K562 (cell line): ENCODE data around the gene ADAM8. TPM values are rescaled to one million over a fixed set of nuclear protein-coding genes. Genes with fewer than 3 reads are reported as not detected.

ENCODE experiments used
- ATAC-seq: fragments of 200-7000 bp; cut with Tn5 transposase; 3 replicates; pipeline ENCODE4 v1.9.1; 2020; ENCODE audit warnings: moderate library complexity
- BruUV-seq: library from RNA; stranded (reverse); fragments of 400-500 nt; replicated peaks from 2 replicates; lab custom pipeline; 2021; lab: Mats Ljungman, UMichigan
- CTCF ChIA-PET: fragments of 300-600 bp; formaldehyde crosslinking; extraction: SDS; loops from one replicate; lab custom pipeline; 2021; ENCODE audit warnings: low intra/inter-chr PET ratio; lab: Yijun Ruan, JAX
- POLR2A ChIA-PET: fragments of 300-600, 350-650 bp; sonication (Branson Sonifier 250); formaldehyde crosslinking; extraction: SDS; loops from one replicate; lab custom pipeline; 2021; ENCODE audit warnings: antibody characterized with exemption, inconsistent platforms; lab: Yijun Ruan, JAX
- DNase-seq, 4 experiments: peaks; one replicate each; pipeline versions ENCODE4 v3.0.0 to v3.0.0-alpha.2; 2011 to 2018; ENCODE audit warnings: low spot score in 3 of 4, mixed read lengths in 3 of 4; ENCODE audit errors: extremely low read depth in 1 of 4
- FAIRE-seq: peaks from 2 replicates; lab custom pipeline; 2011; peaks lifted over from hg19 to GRCh38; lab: Jason Lieb, UNC
- H2AFZ ChIP-seq: 2 replicates; pipeline ENCODE4 v1.6.0; 2011; ENCODE audit warnings: low read depth, low read length, control low read depth, inconsistent platforms
- H3K27ac ChIP-seq: fragments of 200-600 bp; 3 replicates; pipeline ENCODE4 v1.8.0; 2011; ENCODE audit warnings: low read depth, mild to moderate bottlenecking, control low read depth, inconsistent platforms, low read length, moderate library complexity, mixed read lengths; ENCODE audit errors: extremely low read depth
- H3K27me3 ChIP-seq, 2 experiments: fragments of 300-600 bp in 1 of 2; 2 replicates in 1 of 2; 3 replicates in 1 of 2; pipeline versions ENCODE4 v1.6.0 to v1.8.0; 2011; ENCODE audit warnings: inconsistent platforms in 2 of 2, low read length in 2 of 2, mild to moderate bottlenecking in 1 of 2, mixed read lengths in 1 of 2, moderate library complexity in 1 of 2; ENCODE audit not compliant: control insufficient read depth in 2 of 2, insufficient read depth in 2 of 2
- H3K36me3 ChIP-seq: fragments of 300-600 bp; 3 replicates; pipeline ENCODE4 v1.8.0; 2011; ENCODE audit warnings: mild to moderate bottlenecking, low read length, inconsistent platforms; ENCODE audit not compliant: control insufficient read depth, insufficient read depth
- H3K4me1 ChIP-seq, 2 experiments: fragments of 200-600 bp in 1 of 2; replicated peaks in 1 of 2; 2 replicates in 1 of 2; 3 replicates in 1 of 2; pipeline versions ENCODE4 v1.5.1 to v1.8.0; 2011; ENCODE audit warnings: inconsistent platforms in 2 of 2, low read length in 2 of 2, mild to moderate bottlenecking in 1 of 2, mixed read lengths in 1 of 2, moderate library complexity in 1 of 2; ENCODE audit not compliant: control insufficient read depth in 2 of 2, insufficient read depth in 2 of 2
- H3K4me2 ChIP-seq: 2 replicates; pipeline ENCODE4 v1.6.1; 2011; ENCODE audit warnings: low read length, control low read depth, inconsistent platforms, mixed read lengths; ENCODE audit not compliant: insufficient read depth
- H3K4me3 ChIP-seq: fragments of 200-600 bp; sonication (generic), shearing (Covaris generic); 2 replicates; pipeline ENCODE4 v1.5.1; 2016; ENCODE audit warnings: control low read depth, inconsistent platforms
- H3K79me2 ChIP-seq: fragments of 200-600 bp; 3 replicates; pipeline ENCODE4 v1.8.0; 2011; ENCODE audit warnings: low read length, inconsistent platforms; ENCODE audit not compliant: control insufficient read depth, insufficient read depth
- H3K9ac ChIP-seq, 2 experiments: 2 replicates each; pipeline versions ENCODE4 v1.6.0 to v1.6.1; 2011; ENCODE audit warnings: low read depth in 2 of 2, low read length in 2 of 2, control low read depth in 1 of 2, inconsistent platforms in 1 of 2, mild to moderate bottlenecking in 1 of 2, mixed read lengths in 1 of 2; ENCODE audit not compliant: insufficient read depth in 1 of 2
- H3K9me1 ChIP-seq: one replicate; pipeline ENCODE4 v1.6.0; 2011; ENCODE audit warnings: inconsistent platforms, mild to moderate bottlenecking, low read length, moderate library complexity; ENCODE audit not compliant: control insufficient read depth, insufficient read depth
- H3K9me3 ChIP-seq: replicated peaks from 2 replicates; pipeline ENCODE4 v1.5.1; 2011; ENCODE audit warnings: low read depth, low read length, inconsistent platforms; ENCODE audit not compliant: control insufficient read depth, insufficient read depth
- H4K20me1 ChIP-seq: replicated peaks from 2 replicates; pipeline ENCODE4 v1.6.1; 2011; ENCODE audit warnings: low read length, inconsistent platforms, mixed read lengths; ENCODE audit not compliant: control insufficient read depth, insufficient read depth
- CHD7 ChIP-seq: fragments of 200-600 bp; sonication (generic); IDR thresholded peaks from one replicate; pipeline ENCODE4 v1.6.1; 2012; ENCODE audit warnings: mild to moderate bottlenecking, low read depth, low read length, inconsistent platforms
- ZNF121 ChIP-seq: sonication (generic); formaldehyde crosslinking; conservative IDR thresholded peaks from 2 replicates; pipeline ENCODE4 v1.8.0; 2022; ENCODE audit warnings: missing genetic modification reagents
- WGBS: fragments of 100-300 bp; shearing (Covaris generic); methylation state at CpG from one replicate; pipeline ENCODE4 v1.1.6; 2016; ENCODE audit warnings: low coverage, mixed read lengths; ENCODE audit not compliant: insufficient coverage; ENCODE audit errors: missing lambda C conversion rate; 5-methylcytosine and 5-hydroxymethylcytosine counted together
- in situ Hi-C: fragments of 300-500 bp; cut with MboI; formaldehyde crosslinking; loops from 4 replicates; pipeline ENCODE4 v1.15.0; 2018; ENCODE audit warnings: inconsistent platforms, mixed read lengths
- intact Hi-C: fragments of 100-400 bp; cut with micrococcal nuclease; formaldehyde crosslinking; loops from 2 replicates; pipeline ENCODE4 v1.14.2; 2022
- polyA plus RNA-seq, 8 experiments: library from polyadenylated mRNA; depleted of rRNA in 4 of 8; stranded (reverse) in 5 of 8; unstranded in 3 of 8; fragments of >200 nt; fragmentation: Nextera tagmentation in 2 of 8; fragmentation: Illumina TruSeq in 1 of 8; extraction: Ambion mirVana in 2 of 8; extraction: Trizol in 1 of 8; gene quantifications; 2 replicates each; pipeline versions ENCODE4 v1.2.1 to v1.2.3, GENCODE V29; 2011 to 2014; ENCODE audit warnings: inconsistent platforms in 1 of 8, missing spikeins in 1 of 8
- total RNA-seq, 7 experiments: library from RNA; depleted of rRNA in 6 of 7; stranded (reverse); fragments of >200 nt in 6 of 7; fragmentation: Illumina TruSeq in 2 of 7; extraction: Trizol in 2 of 7; gene quantifications; 2 replicates each; pipeline versions ENCODE4 v1.2.1 to v1.2.3, GENCODE V29; 2011 to 2021; ENCODE audit warnings: low replicate concordance in 1 of 7

Gene ADAM8
- total and polyA plus RNA-seq, 9 of the 15 experiments (the other 6 are each of a cell fraction or from before 2014, with no cell fraction given): 0.07 to 7.0 (median 1.1) TPM

- BruUV-seq: no TSS peak
- in situ Hi-C loops: no loop called here
- Histone ChIP-seq H3K9me1 (no peaks in the 10 kb centered on the region), H2AFZ (no peak overlapping the region), H3K9ac (no peak overlapping the region), H4K20me1 (no peaks in the 10 kb centered on the region), H3K27ac (no peak overlapping the region), H3K79me2 (peaks cover 34% of the 10 kb centered on the region), H3K36me3 (peaks cover 37% of the 10 kb centered on the region; the same call in 2 of the 3 replicates), H3K4me2 (no peak overlapping the region), H3K27me3 (no peaks in the 10 kb centered on the region), H3K9me3 (no peaks in the 10 kb centered on the region), H3K4me1 (peaks cover 16 to 48% of the 10 kb centered on the region in 2 experiments), H3K4me3 (no peak overlapping the region)
- DNase-seq: no peak
- ATAC-seq: no peak
- CTCF ChIA-PET: no interaction called here
- POLR2A ChIA-PET: no interaction called here
- TF ChIP-seq CHD7: no peak
- peak; percentile 47; the same call in 1 of the 2 replicates for TF ChIP-seq ZNF121 (CRISPR knock-in tag)
- 98% methylated on average over 6 of the region's 8 CpGs for WGBS
- no peak for FAIRE-seq
- intact Hi-C loops: no loop called here
Measured at GRCh38 chr10:133310789-133311188, 34.1 kb upstream of the ADAM8 start.
